GM12874 (cell line): ENCODE results near the gene FGD2.

Experiments
- TF ChIP-seq, protein P1 (sequence below): IDR thresholded peaks from 2 replicates; pipeline ENCODE4 v1.5.1; 2011; ENCODE audit warnings: low read depth, mild to moderate bottlenecking, control low read depth, low read length, moderate library complexity; ENCODE audit not compliant: insufficient read depth

The FGD2 gene

DNA sequence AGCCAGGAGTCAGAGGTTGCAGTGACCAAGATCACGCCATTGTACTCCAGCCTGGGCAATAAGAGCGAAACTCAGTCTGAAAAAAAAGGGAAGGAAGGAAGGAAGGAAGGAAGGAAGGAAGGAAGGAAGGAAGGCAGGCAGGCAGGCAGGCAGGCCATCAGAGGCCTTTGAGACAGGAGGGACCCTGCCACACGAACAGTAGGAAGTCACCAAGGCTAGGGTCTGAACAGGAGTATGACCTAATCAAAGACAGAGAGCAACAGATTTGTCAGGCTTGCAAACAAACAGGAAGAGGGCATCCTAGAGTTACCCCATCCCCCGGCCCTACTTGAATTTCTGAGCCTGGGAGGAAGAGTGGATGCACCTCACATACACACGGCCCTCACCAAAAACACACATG is 67.1 kb downstream of the FGD2 start:
- TF ChIP-seq, protein P1, sequence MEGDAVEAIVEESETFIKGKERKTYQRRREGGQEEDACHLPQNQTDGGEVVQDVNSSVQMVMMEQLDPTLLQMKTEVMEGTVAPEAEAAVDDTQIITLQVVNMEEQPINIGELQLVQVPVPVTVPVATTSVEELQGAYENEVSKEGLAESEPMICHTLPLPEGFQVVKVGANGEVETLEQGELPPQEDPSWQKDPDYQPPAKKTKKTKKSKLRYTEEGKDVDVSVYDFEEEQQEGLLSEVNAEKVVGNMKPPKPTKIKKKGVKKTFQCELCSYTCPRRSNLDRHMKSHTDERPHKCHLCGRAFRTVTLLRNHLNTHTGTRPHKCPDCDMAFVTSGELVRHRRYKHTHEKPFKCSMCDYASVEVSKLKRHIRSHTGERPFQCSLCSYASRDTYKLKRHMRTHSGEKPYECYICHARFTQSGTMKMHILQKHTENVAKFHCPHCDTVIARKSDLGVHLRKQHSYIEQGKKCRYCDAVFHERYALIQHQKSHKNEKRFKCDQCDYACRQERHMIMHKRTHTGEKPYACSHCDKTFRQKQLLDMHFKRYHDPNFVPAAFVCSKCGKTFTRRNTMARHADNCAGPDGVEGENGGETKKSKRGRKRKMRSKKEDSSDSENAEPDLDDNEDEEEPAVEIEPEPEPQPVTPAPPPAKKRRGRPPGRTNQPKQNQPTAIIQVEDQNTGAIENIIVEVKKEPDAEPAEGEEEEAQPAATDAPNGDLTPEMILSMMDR, result no peak

DNA sequence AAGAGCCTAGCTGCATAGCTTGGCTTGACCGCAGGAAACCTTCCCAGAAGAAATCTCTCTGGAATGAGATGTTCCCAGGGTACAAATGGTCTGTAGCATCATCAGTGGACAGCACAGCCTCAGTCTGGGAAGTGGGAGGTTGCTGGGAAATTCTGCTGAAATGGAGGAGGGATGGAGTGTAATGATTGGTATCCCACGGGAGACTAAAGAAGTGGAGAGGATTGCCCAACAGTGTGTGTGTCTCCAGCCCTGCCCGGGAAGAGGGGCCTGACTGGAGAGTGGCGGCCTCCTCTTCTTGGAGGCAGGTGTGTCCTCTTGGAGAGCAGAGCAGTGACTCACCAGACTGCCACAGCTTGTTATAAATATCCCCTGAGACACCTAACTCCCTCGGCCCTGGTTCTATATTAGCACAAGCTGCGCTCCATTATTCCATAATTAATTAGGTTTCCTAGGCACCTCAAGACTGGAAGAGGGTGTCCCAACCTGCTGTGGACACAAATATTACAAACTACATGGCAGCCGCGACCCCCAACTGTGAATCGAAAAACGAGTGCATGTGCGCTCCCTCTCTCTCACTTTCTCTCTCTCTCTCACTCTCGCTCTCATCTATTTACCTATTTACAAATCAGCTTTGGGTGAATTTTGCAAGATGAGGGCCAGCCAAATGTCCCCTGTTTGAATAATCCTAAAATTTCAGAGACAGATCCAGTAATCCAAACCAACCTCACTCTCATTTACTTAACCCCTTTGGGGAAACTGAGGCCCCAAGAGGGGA is 68.8 kb downstream of the FGD2 start:
- TF ChIP-seq, protein P1, result no peak

DNA sequence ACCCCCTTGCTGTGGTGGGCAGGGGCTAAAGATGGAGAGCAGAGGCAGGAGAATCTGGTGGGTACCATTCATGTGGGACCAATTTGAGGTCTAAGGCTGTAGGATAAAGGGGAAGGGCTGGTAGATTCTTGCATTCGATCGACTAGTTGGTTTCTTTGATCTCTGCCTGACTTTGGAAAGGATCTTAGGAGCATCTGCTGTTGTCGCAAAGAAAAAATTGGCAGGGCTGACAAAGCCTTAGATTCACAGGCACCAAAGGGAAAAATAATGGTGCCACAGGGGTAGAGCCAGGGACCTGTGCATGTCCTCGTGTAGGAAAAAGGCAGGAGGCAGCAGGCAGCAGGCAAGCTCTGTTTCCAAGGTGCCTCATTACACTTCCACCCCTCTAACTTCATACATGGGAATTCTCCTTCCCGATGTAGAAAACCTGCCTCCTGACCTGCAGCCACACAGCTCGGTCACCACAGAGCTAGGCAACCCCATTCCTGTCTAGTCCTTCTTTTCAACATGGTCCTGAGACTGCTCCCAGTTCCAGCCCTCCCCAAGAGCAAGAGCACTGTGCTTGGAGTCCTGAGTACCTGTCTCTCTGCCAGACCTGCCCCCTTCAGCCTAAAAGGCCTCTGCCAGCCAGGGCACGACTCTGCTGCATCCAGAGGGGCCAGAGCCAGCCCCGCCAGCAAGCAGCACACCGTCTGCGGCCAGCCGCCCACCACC is 71.9 kb downstream of the FGD2 start:
- TF ChIP-seq, protein P1, result no peak

DNA sequence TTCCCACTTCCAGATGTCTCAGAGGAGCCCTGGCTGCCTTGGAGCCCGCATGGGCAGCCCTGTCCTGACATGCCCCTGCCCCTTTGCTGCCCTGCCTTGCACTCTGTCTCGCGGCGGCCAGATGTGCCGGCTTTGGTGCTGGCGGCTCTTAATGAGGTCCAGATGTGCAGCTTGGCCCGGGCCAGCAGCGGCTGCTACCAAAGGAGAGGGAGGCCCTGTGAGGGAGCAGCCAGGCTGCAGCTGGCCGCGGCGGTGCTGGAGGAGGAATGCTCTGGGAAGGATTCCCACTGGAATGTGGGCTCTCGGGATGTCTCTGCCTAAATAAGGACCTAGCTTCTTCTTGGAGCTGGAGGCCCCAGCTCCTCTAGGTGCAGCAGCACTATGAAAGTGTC is 72.4 kb downstream of the FGD2 start:
- TF ChIP-seq, protein P1, result no peak
